Ascending aorta (tissue), 2 donors: ENCODE measurements around the gene RABGEF1. TPM values are rescaled to one million over a fixed set of nuclear protein-coding genes. Genes with fewer than 3 reads are reported as not detected.
"Not testable (repeated sequence)": the region's sequence is repeated elsewhere in the genome, so short reads cannot be mapped to it uniquely, and the experiment has no call there.

Experiments used
- DNase-seq, 2 donors: peaks; one replicate each; pipeline ENCODE4 v3.0.0-alpha.2; 2019; ENCODE audit warnings: low spot score in 2 of 2
- H3K27ac ChIP-seq, 2 donors: fragments of 200-600 bp; sonication (generic); one replicate each; pipeline ENCODE4 v1.5.1; 2016 to 2017; ENCODE audit warnings: mild to moderate bottlenecking in 1 of 2
- H3K27me3 ChIP-seq: fragments of 200-600 bp; sonication (generic); one replicate; pipeline ENCODE4 v1.5.1; 2017
- H3K36me3 ChIP-seq, 2 donors: fragments of 200-600 bp; sonication (generic); one replicate each; pipeline ENCODE4 v1.5.1; 2016
- H3K4me1 ChIP-seq, 2 donors: fragments of 200-600 bp; sonication (generic); one replicate each; pipeline ENCODE4 v1.5.1; 2016 to 2017; ENCODE audit warnings: mild to moderate bottlenecking in 1 of 2
- H3K4me3 ChIP-seq, 2 donors: fragments of 200-600 bp; sonication (generic); one replicate each; pipeline ENCODE4 v1.5.1; 2016 to 2017; ENCODE audit warnings: mild to moderate bottlenecking in 1 of 2
- H3K9me3 ChIP-seq, 2 donors: fragments of 200-600 bp; sonication (generic); one replicate each; pipeline ENCODE4 v1.5.1; 2016
- intact Hi-C: fragments of 100-400 bp; cut with DNase I; formaldehyde crosslinking; loops from one replicate; pipeline ENCODE4 v1.15.1; 2023
- total RNA-seq: library from RNA; depleted of rRNA; stranded (reverse); fragments of >200 nt; gene quantifications from one replicate; pipeline ENCODE4 v1.1.0, GENCODE V29; 2016
- TF ChIP-seq, protein P1 (sequence below), 3 experiments: fragments of 200-600 bp in 2 of 3; fragments of 450-650 bp in 1 of 3; sonication (generic) in 2 of 3; IDR thresholded peaks; one replicate each; pipeline ENCODE4 v1.5.1; 2016 to 2019; ENCODE audit warnings: antibody characterized with exemption in 3 of 3, mild to moderate bottlenecking in 1 of 3, moderate library complexity in 1 of 3

Gene RABGEF1
- total RNA-seq, 1 donor from 2014 or later, result 31.6 TPM

GRCh38 chr7:66810716-66811115 lies 70.2 kb downstream of the RABGEF1 start:
- peak in 1 of 2 donors; percentile 28 for DNase-seq
- H3K4me3 ChIP-seq, result no peak overlapping the region
- no peaks in the 10 kb centered on the region for H3K4me1 ChIP-seq
- TF ChIP-seq, protein P1, sequence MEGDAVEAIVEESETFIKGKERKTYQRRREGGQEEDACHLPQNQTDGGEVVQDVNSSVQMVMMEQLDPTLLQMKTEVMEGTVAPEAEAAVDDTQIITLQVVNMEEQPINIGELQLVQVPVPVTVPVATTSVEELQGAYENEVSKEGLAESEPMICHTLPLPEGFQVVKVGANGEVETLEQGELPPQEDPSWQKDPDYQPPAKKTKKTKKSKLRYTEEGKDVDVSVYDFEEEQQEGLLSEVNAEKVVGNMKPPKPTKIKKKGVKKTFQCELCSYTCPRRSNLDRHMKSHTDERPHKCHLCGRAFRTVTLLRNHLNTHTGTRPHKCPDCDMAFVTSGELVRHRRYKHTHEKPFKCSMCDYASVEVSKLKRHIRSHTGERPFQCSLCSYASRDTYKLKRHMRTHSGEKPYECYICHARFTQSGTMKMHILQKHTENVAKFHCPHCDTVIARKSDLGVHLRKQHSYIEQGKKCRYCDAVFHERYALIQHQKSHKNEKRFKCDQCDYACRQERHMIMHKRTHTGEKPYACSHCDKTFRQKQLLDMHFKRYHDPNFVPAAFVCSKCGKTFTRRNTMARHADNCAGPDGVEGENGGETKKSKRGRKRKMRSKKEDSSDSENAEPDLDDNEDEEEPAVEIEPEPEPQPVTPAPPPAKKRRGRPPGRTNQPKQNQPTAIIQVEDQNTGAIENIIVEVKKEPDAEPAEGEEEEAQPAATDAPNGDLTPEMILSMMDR (IDR thresholded peaks at IDR 0.05), result no peak
- peaks cover 47 to 72% of the 10 kb centered on the region in 2 donors for H3K36me3 ChIP-seq
- no peak overlapping the region for H3K27ac ChIP-seq
- H3K27me3 ChIP-seq, result no peaks in the 10 kb centered on the region
- no peaks in the 10 kb centered on the region for H3K9me3 ChIP-seq
- intact Hi-C loops, result no loop called here

- H3K4me1 ChIP-seq, H3K9me3 ChIP-seq, DNase-seq, H3K27ac ChIP-seq, H3K27me3 ChIP-seq, intact Hi-C loops, H3K4me3 ChIP-seq: not testable (repeated sequence)
- peaks cover 8 to 26% of the 10 kb centered on the region in 2 donors for H3K36me3 ChIP-seq
Measured at GRCh38 chr7:66815186-66815875, 74.8 kb downstream of the RABGEF1 start.

DNA sequence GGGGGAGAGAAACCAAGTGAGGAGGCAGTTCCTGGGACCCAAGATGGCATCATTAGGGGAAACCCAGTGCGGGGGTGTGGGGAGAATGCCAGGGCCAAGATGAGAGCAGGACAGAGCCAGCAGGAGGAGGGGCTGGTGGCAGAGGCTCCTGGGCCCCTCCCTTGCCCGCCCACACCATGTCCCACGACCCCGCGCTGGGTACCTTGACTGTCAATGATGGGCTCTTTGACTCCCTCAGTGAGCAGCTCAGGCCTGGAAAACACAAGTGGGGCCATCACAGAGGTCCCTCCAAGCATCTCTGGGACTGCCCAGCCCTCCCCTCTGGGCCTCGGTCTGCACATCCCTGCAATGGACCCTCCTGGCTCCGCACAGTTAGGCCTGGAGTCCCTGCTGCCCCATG lies 75.4 kb downstream of the RABGEF1 start:
- TF ChIP-seq, protein P1 (IDR thresholded peaks at IDR 0.05), result no peak
- DNase-seq, result no peak
- peaks cover 2 to 19% of the 10 kb centered on the region in 2 donors for H3K36me3 ChIP-seq
- intact Hi-C loops, result no loop called here
- H3K4me3 ChIP-seq, result no peak overlapping the region
- no peaks in the 10 kb centered on the region for H3K9me3 ChIP-seq
- H3K27ac ChIP-seq, result no peak overlapping the region
- H3K27me3 ChIP-seq, result no peaks in the 10 kb centered on the region
- no peaks in the 10 kb centered on the region for H3K4me1 ChIP-seq

DNA sequence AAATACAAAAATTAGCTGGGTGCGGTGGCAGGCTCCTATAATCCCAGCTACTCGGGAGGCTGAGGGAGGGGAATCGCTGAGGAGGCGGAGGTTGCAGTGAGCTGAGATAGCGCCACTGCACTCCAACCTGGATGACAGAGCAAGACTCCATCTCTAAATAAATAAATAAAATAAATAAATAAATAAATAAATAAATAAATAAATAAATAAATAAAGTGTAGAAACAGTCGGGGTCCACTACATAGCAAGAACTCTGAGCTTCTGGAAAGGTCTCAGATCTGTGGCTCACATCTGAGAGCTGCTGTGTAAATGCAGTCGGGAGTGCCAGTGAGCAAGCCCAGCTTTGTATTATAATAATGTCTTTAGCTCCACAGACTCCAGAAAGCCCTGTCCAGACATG lies 76.1 kb downstream of the RABGEF1 start:
- DNase-seq, intact Hi-C loops, H3K9me3 ChIP-seq, H3K4me3 ChIP-seq, H3K4me1 ChIP-seq, H3K27ac ChIP-seq, H3K27me3 ChIP-seq: not testable (repeated sequence)
- H3K36me3 ChIP-seq, result peaks cover 0 to 12% of the 10 kb centered on the region in 2 donors

GRCh38 chr7:66817208-66817795 lies 76.8 kb downstream of the RABGEF1 start:
- DNase-seq, H3K27ac ChIP-seq: not testable (repeated sequence)

DNA sequence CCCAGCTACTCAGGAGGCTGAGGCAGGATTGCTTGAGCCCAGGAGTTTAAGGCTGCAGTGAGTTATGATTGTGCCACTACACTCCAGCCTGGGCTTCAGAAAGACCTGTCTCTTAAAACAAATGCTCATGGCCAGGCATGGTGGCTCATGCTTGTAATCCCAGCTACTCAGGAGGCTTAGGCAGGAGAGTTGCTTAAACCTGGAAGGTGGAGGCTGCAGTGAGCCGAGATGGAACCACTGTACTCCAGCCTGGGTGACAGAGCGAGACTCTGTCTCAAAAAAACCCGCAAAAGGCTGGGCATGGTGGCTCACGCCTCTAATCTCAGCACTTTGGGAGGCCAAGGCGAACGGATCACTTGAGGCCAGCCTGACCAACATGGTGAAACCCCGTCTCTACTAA lies 77.4 kb downstream of the RABGEF1 start:
- H3K9me3 ChIP-seq, H3K27me3 ChIP-seq, H3K36me3 ChIP-seq, intact Hi-C loops, H3K4me1 ChIP-seq, DNase-seq, H3K4me3 ChIP-seq, H3K27ac ChIP-seq: not testable (repeated sequence)

More at GRCh38 chr7:66817208-66817795, 76.8 kb downstream of the RABGEF1 start:
- H3K27me3 ChIP-seq, intact Hi-C loops, H3K4me3 ChIP-seq, H3K4me1 ChIP-seq, H3K9me3 ChIP-seq, H3K36me3 ChIP-seq: not testable (repeated sequence)

- no peaks in the 10 kb centered on the region for H3K27me3 ChIP-seq
- H3K27ac ChIP-seq, result no peak overlapping the region
- TF ChIP-seq, protein P1 (IDR thresholded peaks at IDR 0.05), result no peak
- H3K9me3 ChIP-seq, result no peaks in the 10 kb centered on the region
- H3K36me3 ChIP-seq, result no peaks in the 10 kb centered on the region
- DNase-seq, result no peak
- H3K4me3 ChIP-seq, result no peak overlapping the region
- intact Hi-C loops, result no loop called here
- no peaks in the 10 kb centered on the region for H3K4me1 ChIP-seq
Measured at GRCh38 chr7:66824041-66824440, 83.5 kb downstream of the RABGEF1 start.

DNA sequence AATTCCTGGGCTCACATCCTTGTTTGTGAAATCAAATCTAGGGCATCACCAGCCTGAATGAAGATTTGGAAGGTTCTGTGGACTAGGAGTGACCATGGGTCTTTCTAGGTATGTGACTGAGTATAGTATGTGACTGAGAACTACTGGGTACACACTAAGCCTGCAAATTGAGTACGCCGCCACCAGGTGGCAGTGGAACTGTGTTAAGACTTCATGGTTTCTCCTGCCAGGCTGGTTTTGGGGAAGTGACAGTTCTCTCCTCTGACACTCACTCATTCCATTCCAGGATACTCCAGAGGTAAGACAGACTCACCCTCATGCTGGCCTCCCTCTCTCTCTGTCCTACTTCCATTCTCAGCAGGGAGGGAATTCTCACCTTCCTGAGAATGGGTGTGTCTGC lies 85.0 kb downstream of the RABGEF1 start:
- H3K4me1 ChIP-seq, H3K27me3 ChIP-seq, H3K9me3 ChIP-seq, intact Hi-C loops, DNase-seq, H3K27ac ChIP-seq, H3K4me3 ChIP-seq, H3K36me3 ChIP-seq: not testable (repeated sequence)
